GM12878 (cell line): ENCODE results near the gene GPSM1. TPM values are rescaled to one million over a fixed set of nuclear protein-coding genes. Genes with fewer than 3 reads are reported as not detected.

Experiments used
- ATAC-seq: fragments of 200-7000 bp; cut with Tn5 transposase; 3 replicates; pipeline ENCODE4 v1.9.1; 2020; ENCODE audit warnings: mild to moderate bottlenecking, moderate library complexity
- BruUV-seq: library from RNA; stranded (reverse); fragments of 400-500 nt; replicated peaks from 2 replicates; lab custom pipeline; 2021; lab: Mats Ljungman, UMichigan
- CTCF ChIA-PET: fragments of 300-600 bp; sonication (Branson Sonifier 250); formaldehyde crosslinking; extraction: SDS; loops from one replicate; lab custom pipeline; 2021; ENCODE audit warnings: inconsistent platforms; lab: Yijun Ruan, JAX
- POLR2A ChIA-PET: fragments of 350-600 bp; formaldehyde crosslinking; extraction: SDS; loops from one replicate; lab custom pipeline; 2021; ENCODE audit warnings: inconsistent platforms; lab: Charles Lee
- RAD21 ChIA-PET: fragments of 300-600 bp; sonication (Branson Sonifier 250); formaldehyde crosslinking; loops from one replicate; lab custom pipeline; 2023; ENCODE audit warnings: antibody characterized with exemption; ENCODE audit not compliant: unreplicated experiment; lab: Charles Lee
- SMC1A ChIA-PET: fragments of 300-600 bp; sonication (Branson Sonifier 250); formaldehyde crosslinking; loops from one replicate; lab custom pipeline; 2023; ENCODE audit not compliant: unreplicated experiment, uncharacterized antibody; lab: Charles Lee
- DNase-seq: peaks from one replicate; pipeline ENCODE4 v3.0.0-alpha.2; 2011; ENCODE audit warnings: low read depth, low spot score
- FAIRE-seq: peaks from 3 replicates; lab custom pipeline; 2011; peaks lifted over from hg19 to GRCh38; lab: Jason Lieb, UNC
- H2AFZ ChIP-seq: 2 replicates; pipeline ENCODE4 v1.6.0; 2011; ENCODE audit warnings: low read depth, low read length, control low read depth; ENCODE audit not compliant: control insufficient read depth
- H3K27ac ChIP-seq: 2 replicates; pipeline ENCODE4 v1.5.1; 2011; ENCODE audit warnings: control low read depth; ENCODE audit not compliant: control insufficient read depth, insufficient read depth
- H3K27me3 ChIP-seq, 2 experiments: replicated peaks in 1 of 2; 2 replicates each; pipeline versions ENCODE4 v1.6.0 to v1.6.1; 2011; ENCODE audit warnings: low read length in 1 of 2; ENCODE audit not compliant: control insufficient read depth in 2 of 2, insufficient read depth in 2 of 2
- H3K36me3 ChIP-seq, 2 experiments: 2 replicates each; pipeline ENCODE4 v1.5.1; 2011; ENCODE audit warnings: low read length in 1 of 2; ENCODE audit not compliant: control insufficient read depth in 2 of 2, insufficient read depth in 2 of 2
- H3K4me1 ChIP-seq: 2 replicates; pipeline ENCODE4 v1.6.1; 2011; ENCODE audit warnings: mild to moderate bottlenecking, low read length, moderate library complexity, mixed read lengths; ENCODE audit not compliant: control insufficient read depth, insufficient read depth
- H3K4me2 ChIP-seq: 2 replicates; pipeline ENCODE4 v1.6.0; 2011; ENCODE audit warnings: control low read depth; ENCODE audit not compliant: control insufficient read depth, insufficient read depth
- H3K4me3 ChIP-seq: fragments of 200-600 bp; sonication (generic); 2 replicates; pipeline ENCODE4 v1.5.1; 2016
- H3K79me2 ChIP-seq: 2 replicates; pipeline ENCODE4 v1.6.0; 2011; ENCODE audit warnings: low read length; ENCODE audit not compliant: control insufficient read depth, insufficient read depth
- H3K9ac ChIP-seq: 2 replicates; pipeline ENCODE4 v1.8.0; 2011; ENCODE audit warnings: low read length, control low read depth, mixed read lengths; ENCODE audit not compliant: control insufficient read depth, insufficient read depth
- H3K9me3 ChIP-seq: replicated peaks from 3 replicates; pipeline ENCODE4 v1.5.1; 2011; ENCODE audit warnings: mild to moderate bottlenecking, low read length; ENCODE audit not compliant: control insufficient read depth, insufficient read depth
- H4K20me1 ChIP-seq: 2 replicates; pipeline ENCODE4 v1.6.0; 2011; ENCODE audit not compliant: control insufficient read depth, insufficient read depth
- BRCA1 ChIP-seq: IDR thresholded peaks from 2 replicates; pipeline ENCODE4 v1.6.1; 2011; ENCODE audit warnings: low read depth, low read length, improper control_type of control experiment
- CEBPB ChIP-seq, 2 experiments: fragments of 150-350 bp in 1 of 2; IDR thresholded peaks; 2 replicates each; pipeline ENCODE4 v1.6.1; 2012 to 2014; ENCODE audit warnings: low read depth in 2 of 2, low read length in 2 of 2, borderline replicate concordance in 1 of 2, inconsistent platforms in 1 of 2
- HDGF ChIP-seq: fragments of 450-650 bp; IDR thresholded peaks from 2 replicates; pipeline ENCODE4 v1.6.1; 2016; ENCODE audit warnings: antibody characterized with exemption
- NFYA ChIP-seq: IDR thresholded peaks from 2 replicates; pipeline ENCODE4 v1.6.1; 2011; ENCODE audit warnings: low read depth, mild to moderate bottlenecking, low read length, improper control_type of control experiment, borderline replicate concordance
- RELB ChIP-seq: fragments of 450-650 bp; IDR thresholded peaks from 2 replicates; pipeline ENCODE4 v1.6.1; 2017; ENCODE audit warnings: low read depth, mild to moderate bottlenecking, moderate library complexity
- ZBED1 ChIP-seq: IDR thresholded peaks from 2 replicates; pipeline ENCODE4 v1.6.1; 2016; ENCODE audit warnings: borderline replicate concordance
- ZNF217 ChIP-seq: fragments of 450-650 bp; IDR thresholded peaks from 2 replicates; pipeline ENCODE4 v1.6.1; 2017; ENCODE audit warnings: antibody characterized with exemption, mild to moderate bottlenecking
- WGBS: methylation state at CpG from one replicate; pipeline ENCODE4 v1.1.6; 2016; ENCODE audit warnings: low lambda C conversion rate; ENCODE audit not compliant: insufficient replicate concordance, insufficient coverage; ENCODE audit errors: missing lambda C conversion rate; 5-methylcytosine and 5-hydroxymethylcytosine counted together
- in situ Hi-C: fragments of 300-500 bp; cut with MboI; formaldehyde crosslinking; loops from 9 replicates; pipeline ENCODE4 v1.14.3; 2018; ENCODE audit warnings: mixed read lengths
- intact Hi-C: fragments of 100-400 bp; cut with micrococcal nuclease; formaldehyde crosslinking; loops from one replicate; pipeline ENCODE4 v1.14.2; 2022; ENCODE audit not compliant: unreplicated experiment
- polyA plus RNA-seq, 11 experiments: library from polyadenylated mRNA; depleted of rRNA in 4 of 11; unstranded in 6 of 11; stranded (reverse) in 5 of 11; fragments of >200 nt; fragmentation: Nextera tagmentation in 4 of 11; fragmentation: Illumina TruSeq in 1 of 11; extraction: Ambion mirVana in 4 of 11; extraction: Trizol in 1 of 11; gene quantifications; 1 replicate in 1 of 11; 2 replicates in 10 of 11; pipeline versions ENCODE4 v1.2.1 to v1.2.3, GENCODE V29; 2011 to 2016; ENCODE audit warnings: inconsistent platforms in 2 of 11, missing spikeins in 2 of 11, low read depth in 1 of 11
- total RNA-seq, 4 experiments: library from RNA; depleted of rRNA in 3 of 4; stranded (reverse); fragments of >200 nt in 3 of 4; fragmentation: Illumina TruSeq in 1 of 4; extraction: Trizol in 1 of 4; gene quantifications; 2 replicates each; pipeline versions ENCODE4 v1.2.1 to v1.2.3, GENCODE V29; 2013 to 2021

The GPSM1 gene
- total and polyA plus RNA-seq, 10 of the 15 experiments (the other 5 are each of a cell fraction or from before 2014, with no cell fraction given): 0.04 to 0.10 (median 0.10) TPM; not detected in 7

DNA sequence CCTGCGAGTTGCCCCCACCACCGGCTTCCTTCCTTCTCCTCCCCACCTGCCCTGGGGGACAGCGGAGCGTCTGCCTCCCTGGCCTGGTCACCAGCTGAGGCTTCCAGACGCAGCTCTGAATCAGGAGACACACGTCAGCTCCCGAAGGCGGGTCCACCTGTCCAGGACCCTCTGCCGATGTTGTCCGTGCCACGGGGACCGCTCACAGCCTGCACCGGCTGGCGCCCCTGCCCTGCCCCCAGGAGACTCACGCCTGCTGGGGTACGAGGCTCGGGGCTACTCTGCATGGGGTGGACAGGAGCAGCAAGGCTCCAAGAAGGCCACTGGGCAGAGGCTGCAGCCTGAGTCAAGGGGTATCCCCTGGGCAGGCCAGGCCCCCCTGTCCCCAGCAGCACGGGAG, 21.5 kb upstream of the GPSM1 start:
- WGBS: 43% methylated on average over 18 of the region's 18 CpGs
- DNase-seq (no peak), FAIRE-seq (no peak), ATAC-seq (no peak)
- ChIA-PET POLR2A (no interaction called here), SMC1A (no interaction called here), RAD21 (no interaction called here), CTCF (no interaction called here)
- TF ChIP-seq HDGF (no peak), RELB (no peak), BRCA1 (no peak), ZNF217 (no peak), ZBED1 (no peak), NFYA (no peak), CEBPB (IDR thresholded peaks at IDR 0.05; ENCODE audit: borderline replicate concordance in 1 of 2, low read depth in 2 of 2, low read length in 2 of 2) (no peak)
- H4K20me1 ChIP-seq: no peaks in the 10 kb centered on the region
- H2AFZ ChIP-seq: no peak overlapping the region
- no peak overlapping the region for H3K9ac ChIP-seq
- no peaks in the 10 kb centered on the region; a peak in 1 of 4 replicates for H3K27me3 ChIP-seq
- BruUV-seq: no TSS peak
- in situ Hi-C loops (no loop called here), intact Hi-C loops (no loop called here)
- no peak overlapping the region for H3K4me3 ChIP-seq
- H3K9me3 ChIP-seq: no peaks in the 10 kb centered on the region
- H3K36me3 ChIP-seq: no peaks in the 10 kb centered on the region
- peaks cover 3% of the 10 kb centered on the region for H3K4me1 ChIP-seq
- no peaks in the 10 kb centered on the region for H3K79me2 ChIP-seq
- H3K27ac ChIP-seq: no peak overlapping the region
- H3K4me2 ChIP-seq: no peak overlapping the region
